ENCODE results near the gene PDGFRB.

Gene PDGFRB

DNA sequence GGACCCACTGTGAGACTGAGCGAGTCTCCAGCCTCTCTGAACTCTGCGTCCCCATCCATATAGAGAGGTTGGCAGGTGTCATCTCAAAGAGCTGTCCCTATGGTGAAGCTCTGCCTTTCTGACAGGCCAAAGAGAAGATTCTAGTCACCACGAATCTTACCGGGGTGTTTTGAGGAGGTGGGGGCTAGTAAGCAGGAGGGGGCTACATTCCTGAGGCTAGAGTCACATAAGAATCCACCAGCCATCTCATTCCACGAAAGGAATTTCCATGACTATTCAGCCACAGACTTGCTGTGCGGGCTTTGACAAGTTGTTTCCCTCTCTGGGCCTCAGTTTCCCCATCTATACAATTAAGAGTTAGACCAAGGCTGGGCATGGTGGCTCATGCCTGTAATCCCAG, 16.3 kb downstream of the PDGFRB start:
- Histone ChIP-seq H2AFZ (ENCODE audit: low read depth, low read length, severe bottlenecking) (no peak overlapping the region), H3K79me2 (ENCODE audit: insufficient read depth, low read length) (no peaks in the 10 kb centered on the region), H3F3A (ENCODE audit: insufficient read depth) (no peaks in the 10 kb centered on the region), H3K9ac (ENCODE audit: low read length) (no peak overlapping the region), H3K9me3 (ENCODE audit: insufficient read depth, low read length) (no peaks in the 10 kb centered on the region), H4K20me1 (ENCODE audit: low read depth, low read length) (no peaks in the 10 kb centered on the region), H3K9me2 (replicated peaks; ENCODE audit: insufficient read depth, low read length) (no peaks in the 10 kb centered on the region), H3K4me2 (ENCODE audit: low read depth, low read length, poor library complexity, severe bottlenecking) (no peak overlapping the region), H3K27ac (ENCODE audit: low read depth, low read length) (no peak overlapping the region), H3K27me3 (ENCODE audit: low read length) (no peaks in the 10 kb centered on the region), H3K36me3 (ENCODE audit: low read length) (no peaks in the 10 kb centered on the region), H3K4me3 (ENCODE audit: insufficient read depth, low read length, poor library complexity, severe bottlenecking) (no peak overlapping the region)
- TF ChIP-seq EZH2phosphoT487 (conservative IDR thresholded peaks at IDR 0.05; ENCODE audit: low read length) = no peak
- TF ChIP-seq, protein P1, sequence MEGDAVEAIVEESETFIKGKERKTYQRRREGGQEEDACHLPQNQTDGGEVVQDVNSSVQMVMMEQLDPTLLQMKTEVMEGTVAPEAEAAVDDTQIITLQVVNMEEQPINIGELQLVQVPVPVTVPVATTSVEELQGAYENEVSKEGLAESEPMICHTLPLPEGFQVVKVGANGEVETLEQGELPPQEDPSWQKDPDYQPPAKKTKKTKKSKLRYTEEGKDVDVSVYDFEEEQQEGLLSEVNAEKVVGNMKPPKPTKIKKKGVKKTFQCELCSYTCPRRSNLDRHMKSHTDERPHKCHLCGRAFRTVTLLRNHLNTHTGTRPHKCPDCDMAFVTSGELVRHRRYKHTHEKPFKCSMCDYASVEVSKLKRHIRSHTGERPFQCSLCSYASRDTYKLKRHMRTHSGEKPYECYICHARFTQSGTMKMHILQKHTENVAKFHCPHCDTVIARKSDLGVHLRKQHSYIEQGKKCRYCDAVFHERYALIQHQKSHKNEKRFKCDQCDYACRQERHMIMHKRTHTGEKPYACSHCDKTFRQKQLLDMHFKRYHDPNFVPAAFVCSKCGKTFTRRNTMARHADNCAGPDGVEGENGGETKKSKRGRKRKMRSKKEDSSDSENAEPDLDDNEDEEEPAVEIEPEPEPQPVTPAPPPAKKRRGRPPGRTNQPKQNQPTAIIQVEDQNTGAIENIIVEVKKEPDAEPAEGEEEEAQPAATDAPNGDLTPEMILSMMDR (IDR thresholded peaks at IDR 0.05; ENCODE audit: insufficient read depth, low read length, poor library complexity, severe bottlenecking) = no peak

DNA sequence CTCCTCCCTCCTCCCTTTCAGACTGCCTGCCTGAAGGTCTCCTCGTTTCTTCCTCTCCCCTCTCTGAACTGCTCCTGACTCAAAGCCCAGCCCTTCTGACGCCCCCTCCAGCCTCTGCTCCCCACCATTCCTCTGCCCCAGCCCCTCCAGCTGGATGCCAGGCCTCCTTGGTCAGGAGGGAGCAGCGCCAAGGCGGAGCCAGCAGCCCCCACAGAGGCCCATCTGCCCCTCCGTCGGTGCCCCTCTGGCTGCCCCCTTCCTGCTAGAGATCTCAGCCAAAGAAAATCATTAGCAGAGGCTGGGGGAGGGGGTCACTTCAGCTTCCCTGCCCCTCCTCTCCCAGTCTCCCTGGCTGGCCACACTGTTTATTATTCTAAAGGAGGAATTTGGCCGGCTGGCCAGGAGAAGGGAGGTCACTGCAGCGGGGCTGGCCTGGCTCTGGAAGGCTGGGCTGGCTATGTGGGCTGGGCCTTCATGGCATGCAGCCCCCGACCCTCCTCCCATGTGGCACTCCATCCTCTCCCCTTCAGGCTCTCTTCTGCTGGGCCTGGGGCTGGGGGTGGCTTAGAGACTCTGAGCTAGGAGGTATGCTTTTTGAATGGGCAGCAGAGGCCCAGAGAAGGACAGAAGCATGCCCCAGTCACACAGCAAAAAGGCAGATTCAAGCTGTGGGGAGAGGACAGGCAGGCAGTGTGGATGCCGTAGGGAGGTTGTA, 16.9 kb downstream of the PDGFRB start:
- H2AFZ ChIP-seq (ENCODE audit: low read depth, low read length, severe bottlenecking) = no peak overlapping the region

DNA sequence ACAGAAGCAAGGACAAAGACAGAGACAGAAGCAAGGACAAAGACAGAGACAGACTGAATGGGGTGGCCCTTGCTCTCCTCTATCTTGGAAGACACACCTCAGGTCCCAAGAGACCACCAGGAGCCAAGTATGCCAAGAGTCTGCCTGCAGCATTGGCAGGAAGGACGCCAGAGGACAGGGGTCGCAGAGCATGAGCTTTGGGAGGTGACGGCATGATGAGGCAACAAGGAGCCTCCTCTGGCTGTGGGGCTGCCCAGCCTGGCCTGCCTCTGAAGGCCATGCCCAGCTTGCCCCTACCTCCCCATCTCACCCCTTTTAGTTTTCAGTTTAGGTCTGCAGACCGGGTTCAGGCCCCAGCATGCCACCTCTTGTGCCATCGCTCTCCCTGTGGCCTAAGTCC, 17.6 kb downstream of the PDGFRB start:
- H4K20me1 ChIP-seq (ENCODE audit: low read depth, low read length) = no peaks in the 10 kb centered on the region
- no peaks in the 10 kb centered on the region for H3K36me3 ChIP-seq (ENCODE audit: low read length)
- H3K4me3 ChIP-seq (ENCODE audit: insufficient read depth, low read length, poor library complexity, severe bottlenecking) = no peak overlapping the region
- TF ChIP-seq, protein P1 (IDR thresholded peaks at IDR 0.05; ENCODE audit: insufficient read depth, low read length, poor library complexity, severe bottlenecking) = no peak
- TF ChIP-seq EZH2phosphoT487 (conservative IDR thresholded peaks at IDR 0.05; ENCODE audit: low read length) = no peak
- no peak overlapping the region for H2AFZ ChIP-seq (ENCODE audit: low read depth, low read length, severe bottlenecking)
- no peaks in the 10 kb centered on the region for H3K79me2 ChIP-seq (ENCODE audit: insufficient read depth, low read length)
- no peaks in the 10 kb centered on the region for H3F3A ChIP-seq (ENCODE audit: insufficient read depth)
- H3K9me2 ChIP-seq (replicated peaks; ENCODE audit: insufficient read depth, low read length) = no peaks in the 10 kb centered on the region
- H3K27me3 ChIP-seq (ENCODE audit: low read length) = no peaks in the 10 kb centered on the region
- H3K27ac ChIP-seq (ENCODE audit: low read depth, low read length) = no peak overlapping the region
- H3K9me3 ChIP-seq (ENCODE audit: insufficient read depth, low read length) = no peaks in the 10 kb centered on the region
- no peak overlapping the region for H3K9ac ChIP-seq (ENCODE audit: low read length)
- H3K4me2 ChIP-seq (ENCODE audit: low read depth, low read length, poor library complexity, severe bottlenecking) = no peak overlapping the region

More for the DNA sequence above, 16.9 kb downstream of the PDGFRB start:
- H3K9me3 ChIP-seq (ENCODE audit: insufficient read depth, low read length) = no peaks in the 10 kb centered on the region
- no peaks in the 10 kb centered on the region for H3K36me3 ChIP-seq (ENCODE audit: low read length)
- TF ChIP-seq, protein P1 (IDR thresholded peaks at IDR 0.05; ENCODE audit: insufficient read depth, low read length, poor library complexity, severe bottlenecking) = no peak
- TF ChIP-seq EZH2phosphoT487 (conservative IDR thresholded peaks at IDR 0.05; ENCODE audit: low read length) = no peak
- H3K4me2 ChIP-seq (ENCODE audit: low read depth, low read length, poor library complexity, severe bottlenecking) = no peak overlapping the region
- H3K27ac ChIP-seq (ENCODE audit: low read depth, low read length) = no peak overlapping the region
- no peaks in the 10 kb centered on the region for H3K27me3 ChIP-seq (ENCODE audit: low read length)
- H3K4me3 ChIP-seq (ENCODE audit: insufficient read depth, low read length, poor library complexity, severe bottlenecking) = no peak overlapping the region
- H3K9ac ChIP-seq (ENCODE audit: low read length) = no peak overlapping the region
- no peaks in the 10 kb centered on the region for H4K20me1 ChIP-seq (ENCODE audit: low read depth, low read length)
- no peaks in the 10 kb centered on the region for H3F3A ChIP-seq (ENCODE audit: insufficient read depth)
- H3K79me2 ChIP-seq (ENCODE audit: insufficient read depth, low read length) = no peaks in the 10 kb centered on the region
- no peaks in the 10 kb centered on the region for H3K9me2 ChIP-seq (replicated peaks; ENCODE audit: insufficient read depth, low read length)

All from SU-DHL-6 (cell line).